Measurements from ENCODE around the gene PCDHB14. TPM values are rescaled to one million over a fixed set of nuclear protein-coding genes. Genes with fewer than 3 reads are reported as not detected.
"Not testable (repeated sequence)": the region's sequence is repeated elsewhere in the genome, so short reads cannot be mapped to it uniquely, and the experiment has no call there.

The PCDHB14 gene
- total RNA-seq: 0.11 TPM in 1 of 2 replicates, not detected in the other

- CTCF ChIA-PET: interaction anchor here (0.6 to 2.5 kb wide), 7 partner anchors 15 to 429 kb away, joined by 3 to 11 read pairs (median 4); partner anchors contain the start of genes FCHSD1 and PCDHGA12
- Mint-ChIP-seq H3K4me1 (peaks cover 2% of the 10 kb centered on the region), H3K27ac (no peak within 1 kb of the TSS), H3K27me3 (peaks cover 27% of the 10 kb centered on the region), H3K9me3 (peaks cover 13% of the 10 kb centered on the region), H3K36me3 (ENCODE audit: low read depth) (no peaks in the 10 kb centered on the region), H3K4me3 (no peak within 1 kb of the TSS)
- no peak for TF ChIP-seq CTCF (IDR thresholded peaks at IDR 0.05)
- no peak for DNase-seq
- POLR2A ChIA-PET: no interaction called here
- no peak for ATAC-seq (ENCODE audit: low read depth)
- intact Hi-C loops (cut with micrococcal nuclease): loop anchor here (2.0 kb wide), 1 partner anchor 342 kb away; no protein-coding TSS in a partner anchor
Observed at GRCh38 chr5:141223112-141223783, at the start of gene PCDHB14. Gene PCDHB14 (plus strand): TSS chr5:141223343. CDS start chr5:141223506, 163 bp downstream.

GRCh38 chr5:141174291-141175104 is 48.6 kb upstream of the PCDHB14 start:
- H3K27ac Mint-ChIP-seq; POLR2A ChIA-PET; CTCF ChIA-PET; H3K9me3 Mint-ChIP-seq; H3K4me1 Mint-ChIP-seq; ATAC-seq (ENCODE audit: low read depth); H3K4me3 Mint-ChIP-seq; DNase-seq; H3K36me3 Mint-ChIP-seq (ENCODE audit: low read depth): not testable (repeated sequence)
- peaks cover 13% of the 10 kb centered on the region for H3K27me3 Mint-ChIP-seq
- intact Hi-C loops (cut with micrococcal nuclease): loop anchor here (5.0 kb wide), 1 partner anchor 383 kb away; no protein-coding TSS in a partner anchor

GRCh38 chr5:141175933-141176332 is 47.2 kb upstream of the PCDHB14 start:
- peaks cover 8% of the 10 kb centered on the region for H3K9me3 Mint-ChIP-seq
- ChIA-PET POLR2A (no interaction called here), CTCF (no interaction called here)
- TF ChIP-seq CTCF (IDR thresholded peaks at IDR 0.05): no peak
- DNase-seq (no peak), ATAC-seq (ENCODE audit: low read depth) (no peak)
- no peaks in the 10 kb centered on the region for H3K36me3 Mint-ChIP-seq (ENCODE audit: low read depth)
- intact Hi-C loops (cut with micrococcal nuclease): no loop called here
- H3K27ac Mint-ChIP-seq: no peak overlapping the region
- no peak overlapping the region for H3K4me3 Mint-ChIP-seq
- peaks cover 10% of the 10 kb centered on the region for H3K27me3 Mint-ChIP-seq
- H3K4me1 Mint-ChIP-seq: peaks cover 5% of the 10 kb centered on the region

GRCh38 chr5:141177577-141178191 is 45.5 kb upstream of the PCDHB14 start, which contains the start of gene PCDHB8:
Gene PCDHB8 (plus strand): TSS chr5:141177790. CDS start chr5:141178035, 245 bp downstream.
- H3K27ac Mint-ChIP-seq; DNase-seq; H3K4me1 Mint-ChIP-seq; ATAC-seq (ENCODE audit: low read depth); CTCF ChIA-PET; H3K4me3 Mint-ChIP-seq; H3K36me3 Mint-ChIP-seq (ENCODE audit: low read depth); intact Hi-C loops (cut with micrococcal nuclease): not testable (repeated sequence)
- Mint-ChIP-seq H3K9me3 (peaks cover 11% of the 10 kb centered on the region), H3K27me3 (peaks cover 17% of the 10 kb centered on the region)
- POLR2A ChIA-PET: interaction anchor here (0.6 kb wide), 1 partner anchor 189 kb away, joined by 3 read pairs; no protein-coding TSS in a partner anchor

- intact Hi-C loops (cut with micrococcal nuclease); H3K4me3 Mint-ChIP-seq; H3K36me3 Mint-ChIP-seq (ENCODE audit: low read depth): not testable (repeated sequence)
Observed at GRCh38 chr5:141179371-141179770, 43.8 kb upstream of the PCDHB14 start.

GRCh38 chr5:141179876-141180275 is 43.3 kb upstream of the PCDHB14 start:
- intact Hi-C loops (cut with micrococcal nuclease); DNase-seq; ATAC-seq (ENCODE audit: low read depth); H3K4me3 Mint-ChIP-seq; H3K4me1 Mint-ChIP-seq; CTCF ChIA-PET; H3K36me3 Mint-ChIP-seq (ENCODE audit: low read depth); POLR2A ChIA-PET; H3K9me3 Mint-ChIP-seq; H3K27ac Mint-ChIP-seq: not testable (repeated sequence)
- H3K27me3 Mint-ChIP-seq: peaks cover 18% of the 10 kb centered on the region

More at GRCh38 chr5:141179371-141179770, 43.8 kb upstream of the PCDHB14 start:
- peaks cover 19% of the 10 kb centered on the region for H3K27me3 Mint-ChIP-seq
- CTCF ChIA-PET; DNase-seq; ATAC-seq (ENCODE audit: low read depth); POLR2A ChIA-PET; H3K9me3 Mint-ChIP-seq; H3K27ac Mint-ChIP-seq; H3K4me1 Mint-ChIP-seq: not testable (repeated sequence)
